NCI-H748 (cell line): ENCODE results near the gene ABCA7.

Experiments
- DNase-seq: peaks from one replicate; lab custom pipeline; 2025; ENCODE audit not compliant: unreplicated experiment; lab: John Stamatoyannopoulos, UW

The ABCA7 gene

GRCh38 chr19:1086613-1087012 is 46.7 kb downstream of the ABCA7 start:
- DNase-seq = no peak

- no peak for DNase-seq
Measured at GRCh38 chr19:1087813-1088415, 48.0 kb downstream of the ABCA7 start.

- no peak for DNase-seq
Measured at GRCh38 chr19:1088416-1089010, 48.6 kb downstream of the ABCA7 start.

DNA sequence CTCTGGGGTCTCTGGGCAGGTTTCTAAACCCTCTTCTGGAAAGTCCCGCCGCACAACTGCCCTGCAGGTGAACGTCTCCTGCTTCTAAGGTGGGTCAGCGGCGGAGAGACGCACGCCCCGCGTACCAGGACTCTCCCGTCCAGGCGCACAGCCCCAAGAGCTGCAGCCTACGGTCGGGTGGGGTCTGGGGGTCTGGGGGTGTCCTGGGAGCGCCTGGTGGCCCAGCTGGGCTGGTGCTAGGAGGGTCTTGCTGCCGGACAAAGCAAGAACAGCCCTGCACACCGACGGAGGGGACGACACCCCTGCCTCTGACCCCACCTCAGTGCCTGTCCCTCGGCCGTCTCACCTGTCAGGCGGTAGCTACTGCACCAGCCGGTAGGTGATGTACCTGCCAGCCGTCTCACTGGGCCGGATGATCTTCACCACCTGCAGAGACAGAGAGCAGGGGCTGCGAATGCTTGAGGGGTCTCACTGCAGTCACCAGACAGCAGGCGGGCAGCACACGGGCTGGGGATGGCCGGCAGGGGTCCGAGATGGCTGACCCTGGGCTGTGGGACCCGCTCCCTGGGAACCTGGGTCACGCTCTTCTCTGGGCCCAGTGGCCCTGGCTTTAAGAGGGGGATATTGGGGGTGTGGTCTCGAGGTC is 49.3 kb downstream of the ABCA7 start:
- DNase-seq = no peak

- DNase-seq = no peak
Measured at GRCh38 chr19:1089891-1090290, 50.0 kb downstream of the ABCA7 start.

- no peak for DNase-seq
Measured at GRCh38 chr19:1090731-1091543, 51.0 kb downstream of the ABCA7 start.

- DNase-seq = no peak
Measured at GRCh38 chr19:1091544-1092175, 51.8 kb downstream of the ABCA7 start.

DNA sequence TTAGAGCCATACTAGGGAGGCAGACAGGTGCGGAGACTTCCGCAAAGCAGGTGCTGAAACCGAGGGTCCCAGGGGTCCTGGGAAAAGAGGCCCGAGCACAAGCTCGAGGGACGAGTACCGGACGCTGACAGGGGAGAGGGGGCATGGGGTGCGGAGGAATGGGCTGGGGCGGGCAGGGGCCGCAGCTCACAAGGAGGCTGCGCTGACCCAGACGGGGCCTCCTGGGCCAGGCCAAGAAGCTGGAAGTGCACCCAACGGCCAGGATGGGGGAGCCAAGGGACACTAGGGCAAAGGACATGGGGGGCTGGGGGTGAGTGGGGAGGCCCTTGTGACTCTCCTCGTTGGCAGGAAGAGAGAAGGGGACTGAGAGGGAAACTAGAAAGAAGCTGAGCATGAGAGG is 53.4 kb downstream of the ABCA7 start:
- no peak for DNase-seq

DNA sequence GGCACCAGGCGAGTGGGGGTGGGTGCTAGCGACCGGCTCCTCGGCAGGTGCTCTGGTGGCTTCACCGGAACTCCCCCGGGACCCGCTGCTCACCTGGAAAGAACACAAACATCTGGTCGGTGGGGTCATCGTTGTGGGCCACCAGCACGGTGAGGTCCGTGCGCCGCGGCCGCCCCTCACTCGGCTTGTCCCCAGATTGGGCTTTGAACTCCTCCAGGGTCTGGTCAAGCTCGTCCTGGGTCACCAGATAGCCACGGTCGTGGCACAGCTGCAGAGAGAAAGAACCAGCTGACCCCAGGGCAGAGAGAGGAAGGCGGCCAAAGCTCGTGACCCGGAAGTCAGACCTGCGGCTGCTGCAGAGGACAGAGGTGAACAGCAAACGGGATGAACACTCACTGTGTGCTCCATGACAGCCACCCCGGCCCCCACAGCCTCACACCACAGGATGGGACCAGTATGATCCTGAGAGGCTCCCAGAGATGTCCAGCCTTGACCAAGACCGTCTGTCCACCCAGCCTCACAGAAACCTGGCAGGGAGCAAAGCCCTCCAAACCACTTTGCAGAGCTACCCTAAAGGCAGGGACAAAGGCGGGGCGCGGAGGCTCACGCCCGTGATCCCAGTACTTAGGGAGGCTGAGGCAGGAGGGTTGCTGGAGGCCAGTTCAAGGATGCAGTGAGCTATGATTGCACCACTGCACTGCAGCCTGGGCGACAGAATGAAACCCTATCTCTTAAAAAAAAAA is 54.1 kb downstream of the ABCA7 start:
- no peak for DNase-seq

DNA sequence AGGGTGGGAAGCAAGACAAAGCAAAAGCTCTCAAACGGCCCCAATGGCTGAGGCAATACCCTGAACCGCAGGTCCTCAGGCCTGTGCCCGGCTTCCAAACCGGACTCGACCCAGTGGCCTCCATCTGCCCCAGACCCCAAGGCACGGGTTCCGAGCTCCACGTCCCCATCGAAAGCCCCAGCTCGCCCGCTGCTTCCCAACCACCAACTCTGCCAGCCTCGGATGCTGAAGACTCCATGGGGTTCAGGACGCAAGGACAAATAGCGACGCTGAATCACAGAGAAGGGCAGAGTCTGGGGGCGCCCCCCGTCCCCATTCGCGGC is 54.7 kb downstream of the ABCA7 start:
- DNase-seq = no peak

DNA sequence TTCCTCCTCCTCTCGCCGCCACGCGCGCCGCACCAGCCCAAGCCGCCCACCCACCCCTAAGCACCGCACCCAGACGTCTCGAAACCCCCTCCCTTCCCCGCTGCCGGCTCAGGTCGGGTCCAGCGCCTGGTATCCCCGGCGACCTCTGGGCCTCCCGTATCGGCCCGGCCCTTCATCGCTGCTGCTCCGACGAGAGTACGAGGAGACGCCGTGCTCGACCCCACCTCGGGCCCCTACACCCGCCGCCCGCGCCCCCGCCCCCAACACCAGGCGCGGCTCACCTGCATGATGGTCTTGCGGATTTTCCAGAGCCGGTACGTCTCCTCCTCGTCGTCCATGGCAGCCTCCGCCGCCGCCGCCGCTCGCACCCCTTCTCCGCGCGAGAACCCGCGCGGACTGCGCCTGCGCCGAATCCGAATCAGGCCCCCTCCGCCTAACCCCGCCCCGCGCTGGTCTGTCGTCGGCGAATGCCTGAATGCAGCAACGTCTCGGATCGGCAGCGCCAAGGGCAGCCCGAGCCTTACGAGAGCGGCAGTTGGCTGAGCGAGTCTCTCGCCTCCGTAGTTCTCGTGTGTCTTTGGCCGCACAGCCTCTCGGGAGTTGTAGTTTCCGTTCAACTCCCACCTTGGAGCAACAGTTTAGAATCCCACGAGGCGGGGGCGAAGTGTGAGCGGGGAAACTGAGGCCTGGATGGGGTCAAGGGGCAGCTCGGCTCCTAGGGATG is 55.2 kb downstream of the ABCA7 start, which contains the start of gene POLR2E:
Gene POLR2E (minus strand): TSS at position 398 of the 724 bp plus-strand sequence. CDS start 60 bp downstream, at position 338.
- peak; percentile 96 for DNase-seq

DNA sequence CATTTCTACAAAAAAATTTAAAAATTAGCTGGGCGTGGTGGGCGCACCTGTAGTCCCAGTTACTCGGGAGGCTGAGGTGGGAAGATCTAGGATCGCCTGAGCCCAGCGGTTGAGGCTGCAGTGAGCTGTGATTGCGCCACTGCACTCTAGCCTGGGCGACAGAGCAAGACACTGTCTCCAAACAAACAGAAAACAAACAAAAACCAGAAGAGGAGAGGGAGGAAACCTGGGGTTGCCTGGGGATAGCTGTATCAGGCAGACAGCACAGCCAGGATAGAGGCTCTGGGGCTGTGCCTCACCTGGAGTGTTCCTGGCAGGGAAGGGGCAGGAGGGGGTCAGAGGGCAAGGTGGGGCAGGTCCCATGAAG is 57.9 kb downstream of the ABCA7 start:
- no peak for DNase-seq

DNA sequence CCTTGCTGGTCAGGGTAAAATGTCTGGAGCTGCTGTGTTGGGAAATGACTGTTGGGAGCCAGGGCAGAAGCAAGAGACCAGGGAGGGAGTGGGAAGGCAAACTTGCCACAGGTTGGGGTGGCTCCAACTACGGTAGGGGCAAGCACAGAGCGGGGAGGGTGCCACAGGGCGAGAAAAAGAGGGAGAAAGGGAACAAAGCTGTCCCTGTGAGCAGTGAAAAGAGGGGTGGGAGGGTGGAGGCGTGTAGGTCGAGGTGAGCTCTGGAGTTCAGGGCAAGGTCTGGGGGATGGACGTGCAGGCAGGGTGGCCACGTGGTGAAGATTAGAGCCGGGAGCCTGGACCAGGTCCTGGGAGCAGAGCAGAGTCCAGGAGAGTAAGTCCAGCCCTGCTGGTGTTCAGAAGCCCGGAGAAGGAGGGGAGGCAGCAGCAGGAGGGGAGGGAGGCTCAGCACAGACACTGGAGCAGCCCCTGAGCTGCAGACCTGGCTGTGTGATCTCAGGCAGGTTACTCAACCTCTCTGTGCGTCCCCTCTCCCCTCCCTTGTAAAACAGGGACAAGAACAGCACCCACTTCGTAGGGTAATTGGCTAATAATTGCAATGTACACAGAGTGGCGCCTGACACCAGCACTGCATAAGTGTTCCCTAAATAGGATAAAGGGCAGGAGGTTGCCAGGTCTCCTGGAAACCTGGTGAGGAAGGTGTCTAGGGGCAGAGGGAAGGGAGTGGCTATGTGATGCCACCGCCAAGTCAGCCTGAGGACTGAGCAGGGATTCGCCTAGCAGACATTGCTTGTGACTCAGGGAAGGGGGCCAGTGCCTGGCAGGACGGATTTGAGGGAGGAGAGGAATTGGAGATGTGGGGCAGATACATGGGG is 58.5 kb downstream of the ABCA7 start:
- peak; percentile 43 for DNase-seq

GRCh38 chr19:1101337-1101698 is 61.4 kb downstream of the ABCA7 start:
- no peak for DNase-seq

GRCh38 chr19:1102407-1103131 is 62.7 kb downstream of the ABCA7 start:
- DNase-seq = no peak

DNA sequence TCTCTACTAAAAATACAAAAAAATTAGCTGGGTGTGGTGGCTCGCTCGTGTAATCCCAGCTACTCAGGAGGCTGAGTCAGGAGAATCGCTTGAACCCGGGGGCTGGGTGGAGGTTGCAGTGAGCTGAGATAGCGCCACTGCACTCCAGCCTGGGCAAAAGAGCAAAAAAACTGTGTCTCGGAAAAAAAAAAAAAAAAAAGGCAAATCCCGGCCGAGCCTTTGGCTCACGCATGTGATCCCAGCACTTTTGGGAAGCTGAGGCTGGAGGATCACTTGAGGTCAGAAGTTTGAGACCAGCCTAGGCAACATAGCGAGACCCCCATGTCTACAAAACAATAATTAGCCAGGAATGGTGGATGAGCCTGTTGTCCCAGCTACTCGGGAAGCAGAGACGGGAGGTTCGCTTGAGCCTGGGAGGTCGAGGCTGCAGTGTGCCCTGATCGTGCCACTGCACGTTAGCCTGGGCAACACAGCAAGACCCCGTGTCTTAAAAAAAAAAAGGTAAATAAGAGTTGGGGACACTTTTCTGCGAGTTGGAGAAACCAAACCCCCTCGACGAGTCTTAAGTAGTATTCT is 63.3 kb downstream of the ABCA7 start:
- no peak for DNase-seq

DNA sequence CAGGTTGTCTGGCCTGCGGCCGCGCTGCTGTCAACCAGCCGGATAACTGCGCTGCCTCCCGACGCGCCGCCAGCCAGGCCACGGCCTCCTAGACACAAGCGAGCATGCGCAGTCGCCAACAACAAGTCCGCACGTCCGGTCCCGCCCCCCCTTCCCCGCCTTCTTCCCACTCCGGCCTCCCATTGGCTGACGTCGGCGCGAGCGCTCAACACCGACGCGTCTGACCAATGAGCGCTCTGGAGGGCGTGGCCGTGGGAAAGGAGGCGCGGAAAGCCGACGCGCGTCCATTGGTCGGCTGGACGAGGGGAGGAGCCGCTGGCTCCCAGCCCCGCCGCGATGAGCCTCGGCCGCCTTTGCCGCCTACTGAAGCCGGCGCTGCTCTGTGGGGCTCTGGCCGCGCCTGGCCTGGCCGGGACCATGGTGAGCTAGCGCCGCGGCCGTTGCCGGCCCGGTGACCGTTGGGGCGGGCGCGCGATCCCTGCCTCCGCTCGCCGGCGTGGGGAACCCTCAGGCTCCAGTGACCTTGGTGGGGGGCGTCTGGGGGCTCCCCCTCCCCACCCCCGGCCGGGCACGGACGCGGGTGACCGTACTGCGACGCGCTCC is 63.9 kb downstream of the ABCA7 start, which contains the start of gene GPX4:
Gene GPX4 (plus strand): TSS at position 287 of the 603 bp plus-strand sequence. CDS start 50 bp downstream, at position 337.
- DNase-seq = peak; percentile 97
